Heart left ventricle (tissue), 16 donors: Measurements from ENCODE around the gene ING1. TPM values are rescaled to one million over a fixed set of nuclear protein-coding genes. Genes with fewer than 3 reads are reported as not detected.

ENCODE experiments used
- ATAC-seq, 4 donors: fragments of 200-7000 bp; cut with Tn5 transposase; one replicate each; pipeline ENCODE4 v1.9.1; 2020 to 2022; ENCODE audit warnings: moderate library complexity in 4 of 4, mild to moderate bottlenecking in 3 of 4, moderate number of reproducible peaks in 1 of 4
- DNase-seq, 5 donors: peaks; one replicate each; pipeline ENCODE4 v3.0.0-alpha.2; 2020
- H3K27ac ChIP-seq, 12 donors: fragments of 200-600 bp; sonication (generic) in 4 of 12; one replicate each; pipeline versions ENCODE4 v1.5.0 to v1.8.0; 2016 to 2022; ENCODE audit warnings: mild to moderate bottlenecking in 2 of 12
- H3K27me3 ChIP-seq, 9 donors: fragments of 200-600 bp; sonication (generic) in 2 of 9; one replicate each; pipeline versions ENCODE4 v1.5.1 to v1.8.0; 2016 to 2022; ENCODE audit warnings: mild to moderate bottlenecking in 3 of 9
- H3K36me3 ChIP-seq, 9 donors: fragments of 200-600 bp; sonication (generic) in 2 of 9; one replicate each; pipeline versions ENCODE4 v1.5.0 to v1.8.0; 2018 to 2022; ENCODE audit warnings: mild to moderate bottlenecking in 2 of 9
- H3K4me1 ChIP-seq, 12 donors: fragments of 200-600 bp; sonication (generic) in 4 of 12; one replicate each; pipeline versions ENCODE4 v1.5.0 to v1.8.0; 2016 to 2022; ENCODE audit warnings: mild to moderate bottlenecking in 3 of 12
- H3K4me3 ChIP-seq, 12 donors: fragments of 200-600 bp; sonication (generic) in 4 of 12; one replicate each; pipeline versions ENCODE4 v1.5.0 to v1.8.0; 2017 to 2022; ENCODE audit warnings: mild to moderate bottlenecking in 9 of 12, moderate library complexity in 4 of 12
- H3K9me3 ChIP-seq, 12 donors: fragments of 200-600 bp; sonication (generic) in 4 of 12; one replicate each; pipeline versions ENCODE4 v1.5.0 to v1.8.0; 2016 to 2022; ENCODE audit warnings: mild to moderate bottlenecking in 1 of 12
- CTCF ChIP-seq, 12 donors: fragments of 200-600 bp; sonication (generic) in 4 of 12; IDR thresholded peaks; one replicate each; pipeline versions ENCODE4 v1.5.0 to v1.8.0; 2018 to 2022; ENCODE audit warnings: antibody characterized with exemption in 12 of 12, mild to moderate bottlenecking in 5 of 12
- POLR2A ChIP-seq, 2 donors: fragments of 450-650 bp; IDR thresholded peaks; one replicate each; pipeline ENCODE4 v1.6.1; 2017; ENCODE audit warnings: antibody characterized with exemption in 2 of 2, mild to moderate bottlenecking in 2 of 2, moderate library complexity in 2 of 2
- WGBS, 4 donors: extraction: QIAGEN DNeasy Blood & Tissue Kit in 2 of 4; methylation state at CpG; one replicate each; pipeline versions ENCODE4 v1.1.5 to v1.1.7; 2013 to 2018; 5-methylcytosine and 5-hydroxymethylcytosine counted together
- intact Hi-C, 10 donors: fragments of 100-400 bp; cut with DNase I; formaldehyde crosslinking; loops; one replicate each; pipeline versions ENCODE4 v1.11.1 to v1.14.2; 2022
- polyA plus RNA-seq, 2 donors: library from polyadenylated mRNA; stranded (reverse); fragments of 200-250 nt; gene quantifications; one replicate each; pipeline ENCODE4 v1.2.3, GENCODE V29; 2013
- total RNA-seq, 9 donors: library from RNA; depleted of rRNA in 2 of 9; stranded (reverse); fragments of >200 nt in 2 of 9; fragmentation: NEBNext Ultra II Directional in 3 of 9; extraction: Animal tissue kit (Norgen Biotek cat#: 25700) in 3 of 9; gene quantifications; one replicate each; pipeline versions ENCODE4 v1.1.0 to v1.2.4, GENCODE V29; 2016 to 2023
- donor health status: ischemic (EF 13 %, LVEDD 7.1; RV severe dilation, severe dysfunction).
- donor health status: healthy with polysubstance abuse.
- donor health status: DM: no; HTN: yes; CAD: no.
- donor health status: DM: no; HTN: no; CAD: no.
- donor health status: ischemic (EF 25% LVEDD 6.9; RV normal size, moderate dysfunction).
- donor health status: ischemic (EF 25% LVEDD 5.7; RV mildly dilated, moderate dysfunction).
- donor health status: healthy.
- donor health status: DM: yes; HTN: yes; CAD: no.
- donor health status: ischemic (EF 35%, LVEDD 5.7; RV mildly dilated, moderate dysfunction).
- donor health status: nonischemic (EF 11% LVEDD 7.7; RV severe dilation, severe dysfunction).
- donor health status: DM: yes; HTN: yes; CAD: no.
- donor health status: PGD.
- donor health status: ischemic (EF 29% LVEDD 5.4; RV normal size, mild dysfunction).
- donor health status: nonischemic (EF 23%, LVEDD 6.1; RV moderate dilation, normal function).

ING1 gene
- total and polyA plus RNA-seq, 11 donors: 4.8 to 18.0 (median 6.6) TPM

GRCh38 chr13:110677731-110678545, 35.6 kb upstream of the ING1 start:
- intact Hi-C loops: no loop called here
- WGBS, 4 donors: 86 to 93% (median 90%) methylated on average over 19 to 28 of the region's 28 CpGs
- ATAC-seq (no peak), DNase-seq (no peak)
- TF ChIP-seq CTCF (IDR thresholded peaks at IDR 0.05) (no peak), POLR2A (IDR thresholded peaks at IDR 0.05) (no peak)
- H3K27me3 ChIP-seq: no peaks in the 10 kb centered on the region
- no peak overlapping the region for H3K4me3 ChIP-seq
- peaks cover 0 to 7% (median 0%) of the 10 kb centered on the region in 12 donors for H3K9me3 ChIP-seq
- H3K36me3 ChIP-seq: peaks cover 0 to 61% (median 53%) of the 10 kb centered on the region in 9 donors
- H3K27ac ChIP-seq: no peak overlapping the region
- H3K4me1 ChIP-seq: peaks cover 0 to 8% (median 0%) of the 10 kb centered on the region in 12 donors

- Histone ChIP-seq H3K36me3 (peaks cover 0 to 86% (median 70%) of the 10 kb centered on the region in 9 donors), H3K9me3 (no peaks in the 10 kb centered on the region), H3K27ac (no peak overlapping the region), H3K4me3 (no peak overlapping the region), H3K27me3 (no peaks in the 10 kb centered on the region), H3K4me1 (peaks cover 0 to 7% (median 0%) of the 10 kb centered on the region in 12 donors)
- intact Hi-C loops: loop anchor here in 2 of 10 donors (5.0 to 10.0 kb wide), 2 partner anchors 134 to 136 kb away; no protein-coding TSS in a partner anchor
- ATAC-seq (peak in 1 of 4 donors; percentile 35), DNase-seq (no peak)
- 79 to 91% (median 85%) methylated on average over 7 of the region's 7 CpGs for WGBS, 4 donors
- no peak for TF ChIP-seq POLR2A (IDR thresholded peaks at IDR 0.05)
- TF ChIP-seq CTCF (IDR thresholded peaks at IDR 0.05): peak in 10 of 12 donors; percentile 8 to 41 (median 26)
Observed at GRCh38 chr13:110680852-110681251, 32.6 kb upstream of the ING1 start.

GRCh38 chr13:110681868-110682550, 31.5 kb upstream of the ING1 start:
- no peak for DNase-seq
- no peak for TF ChIP-seq POLR2A (IDR thresholded peaks at IDR 0.05)
- TF ChIP-seq CTCF (IDR thresholded peaks at IDR 0.05): no peak
- Histone ChIP-seq H3K27me3 (no peaks in the 10 kb centered on the region), H3K4me1 (no peaks in the 10 kb centered on the region), H3K36me3 (peaks cover 0 to 87% (median 70%) of the 10 kb centered on the region in 9 donors), H3K4me3 (no peak overlapping the region), H3K27ac (peak overlapping the region in 1 of 12 donors; percentile 85), H3K9me3 (no peaks in the 10 kb centered on the region)
- 87 to 91% (median 89%) methylated on average over 15 of the region's 15 CpGs for WGBS, 4 donors
- ATAC-seq: no peak
- intact Hi-C loops: loop anchor here in 2 of 10 donors (5.0 to 10.0 kb wide), 2 partner anchors 133 to 135 kb away; no protein-coding TSS in a partner anchor

GRCh38 chr13:110682746-110683145, 30.8 kb upstream of the ING1 start:
- Histone ChIP-seq H3K27me3 (no peaks in the 10 kb centered on the region), H3K27ac (peak overlapping the region in 1 of 12 donors; percentile 85), H3K4me3 (no peak overlapping the region), H3K4me1 (no peaks in the 10 kb centered on the region), H3K9me3 (no peaks in the 10 kb centered on the region), H3K36me3 (peaks cover 0 to 94% (median 78%) of the 10 kb centered on the region in 9 donors)
- DNase-seq (no peak), ATAC-seq (no peak)
- 90 to 94% (median 92%) methylated on average over 12 of the region's 12 CpGs for WGBS, 4 donors
- TF ChIP-seq POLR2A (IDR thresholded peaks at IDR 0.05) (no peak), CTCF (IDR thresholded peaks at IDR 0.05) (no peak)
- intact Hi-C loops: loop anchor here in 2 of 10 donors (5.0 to 10.0 kb wide), 2 partner anchors 132 to 135 kb away; no protein-coding TSS in a partner anchor
